Naive B cell (primary cell): ENCODE data around the gene P2RX6. TPM values are rescaled to one million over a fixed set of nuclear protein-coding genes. Genes with fewer than 3 reads are reported as not detected.

ENCODE experiments used
- ATAC-seq, 2 donors: fragments of 150-1000 bp; cut with Tn5 transposase; 2 replicates each; pipeline ENCODE4 v1.10.0; 2021; ENCODE audit warnings: low read depth in 2 of 2, mild to moderate bottlenecking in 2 of 2, moderate library complexity in 2 of 2
- DNase-seq: peaks from one replicate; pipeline ENCODE4 v3.0.0; 2022
- H3K27ac Mint-ChIP-seq, 6 donors: one replicate each; pipeline ENCODE4 v1.8.0; 2020 to 2022; ENCODE audit warnings: mild to moderate bottlenecking in 6 of 6, mixed read lengths in 6 of 6, moderate library complexity in 5 of 6, inconsistent platforms in 2 of 6
- H3K27me3 Mint-ChIP-seq, 3 donors: one replicate each; pipeline ENCODE4 v1.8.0; 2021 to 2022; ENCODE audit warnings: mixed read lengths in 3 of 3, mild to moderate bottlenecking in 1 of 3
- H3K36me3 Mint-ChIP-seq, 2 donors: one replicate each; pipeline ENCODE4 v1.8.0; 2020 to 2022; ENCODE audit warnings: mixed read lengths in 2 of 2, inconsistent platforms in 1 of 2, mild to moderate bottlenecking in 1 of 2
- H3K4me1 Mint-ChIP-seq, 3 donors: one replicate each; pipeline ENCODE4 v1.8.0; 2020 to 2022; ENCODE audit warnings: mixed read lengths in 3 of 3, inconsistent platforms in 1 of 3, mild to moderate bottlenecking in 1 of 3, moderate library complexity in 1 of 3
- H3K4me3 Mint-ChIP-seq, 8 donors: one replicate each; pipeline ENCODE4 v1.8.0; 2020 to 2022; ENCODE audit warnings: mild to moderate bottlenecking in 8 of 8, mixed read lengths in 8 of 8, moderate library complexity in 8 of 8, inconsistent platforms in 2 of 8
- H3K9me3 Mint-ChIP-seq, 7 donors: one replicate each; pipeline ENCODE4 v1.8.0; 2020 to 2022; ENCODE audit warnings: mixed read lengths in 7 of 7, mild to moderate bottlenecking in 5 of 7, inconsistent platforms in 2 of 7, moderate library complexity in 1 of 7
- polyA plus RNA-seq, 6 donors: library from polyadenylated mRNA; unstranded; fragments of 300-500 nt; fragmentation: Illumina TruSeq; gene quantifications; one replicate each; pipeline ENCODE4 v1.2.3, GENCODE V29; 2021; ENCODE audit warnings: low read depth in 6 of 6

Gene P2RX6
- polyA plus RNA-seq, 6 donors from 2014 or later = 0.44 TPM; not detected in 5

DNA sequence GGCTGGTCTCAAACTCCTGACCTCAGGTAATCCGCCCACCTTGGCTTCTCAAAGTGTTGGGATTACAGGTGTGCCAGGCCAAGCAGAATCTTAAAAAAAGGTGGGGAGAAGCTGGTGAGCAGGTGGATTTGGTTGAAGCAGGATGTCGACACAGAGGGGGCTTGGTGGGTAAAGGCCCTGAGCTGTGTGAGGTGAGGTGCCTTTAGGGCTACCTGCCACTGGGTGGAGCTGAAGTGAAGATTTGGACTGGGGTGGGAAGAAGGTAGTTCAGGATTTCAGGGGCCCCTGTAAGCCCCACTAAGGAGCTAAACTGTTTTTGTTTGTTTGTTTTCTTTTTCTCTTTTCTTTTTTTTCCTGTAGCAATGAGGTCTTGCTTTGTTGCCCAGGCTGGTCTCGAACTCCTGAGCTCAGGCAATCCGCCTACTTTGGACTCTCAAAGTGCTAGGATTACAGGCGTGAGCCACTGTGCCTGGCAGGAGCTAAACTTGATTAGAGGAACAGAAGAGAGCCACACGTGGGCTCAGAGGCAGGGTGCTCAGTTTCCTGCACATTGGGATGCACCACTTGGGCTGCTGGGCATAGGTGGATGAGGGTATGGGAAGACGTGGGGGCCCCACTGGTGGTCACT is 6.0 kb downstream of the P2RX6 start:
- H3K27ac Mint-ChIP-seq = peak overlapping the region in 2 of 6 donors; percentile 30 to 79
- no peaks in the 10 kb centered on the region for H3K9me3 Mint-ChIP-seq
- ATAC-seq (peak; percentile 62), DNase-seq (no peak)
- no peak overlapping the region for H3K4me3 Mint-ChIP-seq
- peaks cover 0 to 23% (median 9%) of the 10 kb centered on the region in 3 donors for H3K27me3 Mint-ChIP-seq
- H3K36me3 Mint-ChIP-seq = no peaks in the 10 kb centered on the region
- H3K4me1 Mint-ChIP-seq = peaks cover 8% of the 10 kb centered on the region in 3 donors

DNA sequence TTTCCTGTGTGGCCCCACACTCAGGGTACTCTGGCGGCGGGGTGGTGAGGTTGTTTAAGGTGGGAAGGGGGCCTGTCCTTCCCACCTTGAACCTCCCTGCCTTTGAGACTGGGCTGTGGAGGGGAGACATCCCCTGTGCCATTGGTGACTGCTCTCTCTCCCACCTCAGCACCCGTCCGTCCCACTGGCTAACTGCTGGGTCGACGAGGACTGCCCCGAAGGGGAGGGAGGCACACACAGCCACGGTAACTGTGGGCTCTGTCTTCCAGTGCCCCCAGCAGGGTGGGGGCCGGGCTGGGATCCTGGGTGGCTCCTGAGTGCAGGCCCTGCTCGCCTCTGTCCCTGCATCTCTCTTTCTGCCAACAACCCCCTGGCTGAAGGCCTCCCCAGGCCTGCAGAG is 7.5 kb downstream of the P2RX6 start:
- Mint-ChIP-seq H3K36me3 (no peaks in the 10 kb centered on the region), H3K27me3 (peaks cover 0 to 23% (median 9%) of the 10 kb centered on the region in 3 donors), H3K9me3 (no peaks in the 10 kb centered on the region), H3K27ac (no peak overlapping the region), H3K4me3 (no peak overlapping the region), H3K4me1 (peaks cover 0 to 8% (median 6%) of the 10 kb centered on the region in 3 donors)
- ATAC-seq (no peak), DNase-seq (no peak)

DNA sequence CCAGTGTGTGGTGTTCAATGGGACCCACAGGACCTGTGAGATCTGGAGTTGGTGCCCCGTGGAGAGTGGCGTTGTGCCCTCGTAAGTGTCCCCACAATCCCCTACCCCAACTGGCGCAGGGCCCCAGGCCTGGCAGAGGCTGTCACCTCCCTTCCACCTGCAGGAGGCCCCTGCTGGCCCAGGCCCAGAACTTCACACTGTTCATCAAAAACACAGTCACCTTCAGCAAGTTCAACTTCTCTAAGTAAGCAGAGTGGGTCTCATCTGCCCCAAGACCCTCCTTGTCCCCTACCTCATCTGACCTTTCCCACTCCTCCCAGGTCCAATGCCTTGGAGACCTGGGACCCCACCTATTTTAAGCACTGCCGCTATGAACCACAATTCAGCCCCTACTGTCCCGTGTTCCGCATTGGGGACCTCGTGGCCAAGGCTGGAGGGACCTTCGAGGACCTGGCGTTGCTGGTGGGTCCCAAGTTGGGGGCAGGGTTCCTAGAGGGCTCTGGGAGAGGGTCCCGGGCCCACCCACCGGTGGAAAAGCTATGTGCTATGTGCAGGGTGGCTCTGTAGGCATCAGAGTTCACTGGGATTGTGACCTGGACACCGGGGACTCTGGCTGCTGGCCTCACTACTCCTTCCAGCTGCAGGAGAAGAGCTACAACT is 8.1 kb downstream of the P2RX6 start:
- H3K4me1 Mint-ChIP-seq = peaks cover 0 to 8% (median 6%) of the 10 kb centered on the region in 3 donors
- peaks cover 0 to 23% (median 9%) of the 10 kb centered on the region in 3 donors for H3K27me3 Mint-ChIP-seq
- H3K4me3 Mint-ChIP-seq = no peak overlapping the region
- H3K9me3 Mint-ChIP-seq = no peaks in the 10 kb centered on the region
- ATAC-seq (no peak), DNase-seq (no peak)
- H3K27ac Mint-ChIP-seq = no peak overlapping the region
- H3K36me3 Mint-ChIP-seq = no peaks in the 10 kb centered on the region

DNA sequence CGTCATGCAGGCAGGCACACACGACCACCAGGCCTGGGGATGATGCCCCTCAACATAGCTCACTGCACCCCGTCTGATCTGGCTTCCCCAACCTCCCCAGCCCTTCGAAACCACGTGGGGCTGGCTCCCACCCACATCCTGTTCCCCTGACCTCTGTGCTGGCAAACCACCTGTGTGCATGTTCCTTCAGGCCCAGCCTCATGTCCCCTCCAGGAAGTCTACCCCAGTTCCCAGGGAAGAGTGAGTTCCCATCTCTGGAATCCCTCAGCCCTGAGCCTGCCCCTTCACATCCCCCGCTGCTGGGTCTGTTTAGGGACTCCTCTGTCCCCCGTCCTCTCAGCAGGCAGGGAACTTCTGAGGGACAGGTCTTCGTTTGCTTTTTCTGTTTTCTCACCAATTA is 10.3 kb downstream of the P2RX6 start:
- no peak for ATAC-seq
- peak overlapping the region in 1 of 6 donors; percentile 28 for H3K27ac Mint-ChIP-seq
- DNase-seq = no peak
- H3K27me3 Mint-ChIP-seq = peaks cover 4 to 27% (median 23%) of the 10 kb centered on the region in 3 donors
- H3K4me3 Mint-ChIP-seq = no peak overlapping the region
- H3K4me1 Mint-ChIP-seq = peaks cover 0 to 8% (median 6%) of the 10 kb centered on the region in 3 donors
- H3K36me3 Mint-ChIP-seq = no peaks in the 10 kb centered on the region
- H3K9me3 Mint-ChIP-seq = no peaks in the 10 kb centered on the region

DNA sequence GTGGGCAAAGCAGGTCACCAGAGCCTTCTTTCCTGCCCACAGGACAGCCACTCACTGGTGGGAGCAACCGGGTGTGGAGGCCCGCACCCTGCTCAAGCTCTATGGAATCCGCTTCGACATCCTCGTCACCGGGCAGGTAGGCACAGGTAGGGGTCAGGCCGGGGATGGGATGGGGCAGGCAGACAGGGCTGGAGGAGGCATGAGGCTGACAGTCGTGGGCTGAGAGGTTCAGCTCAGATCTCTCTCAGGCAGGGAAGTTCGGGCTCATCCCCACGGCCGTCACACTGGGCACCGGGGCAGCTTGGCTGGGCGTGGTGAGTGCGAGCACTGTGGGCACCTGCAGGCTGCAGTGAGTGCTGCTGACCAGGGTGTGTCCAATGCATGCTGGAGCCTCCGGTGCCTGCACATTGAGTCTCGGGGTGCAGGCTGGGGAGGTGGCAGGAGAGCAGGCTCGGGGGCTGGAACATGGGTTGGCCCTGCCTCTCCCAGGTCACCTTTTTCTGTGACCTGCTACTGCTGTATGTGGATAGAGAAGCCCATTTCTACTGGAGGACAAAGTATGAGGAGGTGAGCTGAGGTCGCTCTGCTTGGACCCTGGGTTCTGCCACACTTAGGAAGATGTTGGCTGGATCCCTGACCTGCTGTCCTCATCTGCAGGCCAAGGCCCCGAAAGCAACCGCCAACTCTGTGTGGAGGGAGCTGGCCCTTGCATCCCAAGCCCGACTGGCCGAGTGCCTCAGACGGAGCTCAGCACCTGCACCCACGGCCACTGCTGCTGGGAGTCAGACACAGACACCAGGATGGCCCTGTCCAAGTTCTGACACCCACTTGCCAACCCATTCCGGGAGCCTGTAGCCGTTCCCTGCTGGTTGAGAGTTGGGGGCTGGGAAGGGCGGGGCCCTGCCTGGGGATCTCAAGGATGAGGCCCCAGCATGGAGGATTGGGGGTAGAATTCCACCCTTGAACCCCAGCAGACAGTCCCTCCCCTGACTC is 11.1 kb downstream of the P2RX6 start:
- H3K9me3 Mint-ChIP-seq = no peaks in the 10 kb centered on the region
- H3K27me3 Mint-ChIP-seq = peaks cover 12 to 29% (median 24%) of the 10 kb centered on the region in 3 donors
- DNase-seq = no peak
- H3K4me3 Mint-ChIP-seq = no peak overlapping the region
- H3K36me3 Mint-ChIP-seq = no peaks in the 10 kb centered on the region
- no peak for ATAC-seq
- peaks cover 0 to 12% (median 8%) of the 10 kb centered on the region in 3 donors for H3K4me1 Mint-ChIP-seq
- H3K27ac Mint-ChIP-seq = peak overlapping the region in 3 of 6 donors; percentile 28 to 47 (median 44)

DNA sequence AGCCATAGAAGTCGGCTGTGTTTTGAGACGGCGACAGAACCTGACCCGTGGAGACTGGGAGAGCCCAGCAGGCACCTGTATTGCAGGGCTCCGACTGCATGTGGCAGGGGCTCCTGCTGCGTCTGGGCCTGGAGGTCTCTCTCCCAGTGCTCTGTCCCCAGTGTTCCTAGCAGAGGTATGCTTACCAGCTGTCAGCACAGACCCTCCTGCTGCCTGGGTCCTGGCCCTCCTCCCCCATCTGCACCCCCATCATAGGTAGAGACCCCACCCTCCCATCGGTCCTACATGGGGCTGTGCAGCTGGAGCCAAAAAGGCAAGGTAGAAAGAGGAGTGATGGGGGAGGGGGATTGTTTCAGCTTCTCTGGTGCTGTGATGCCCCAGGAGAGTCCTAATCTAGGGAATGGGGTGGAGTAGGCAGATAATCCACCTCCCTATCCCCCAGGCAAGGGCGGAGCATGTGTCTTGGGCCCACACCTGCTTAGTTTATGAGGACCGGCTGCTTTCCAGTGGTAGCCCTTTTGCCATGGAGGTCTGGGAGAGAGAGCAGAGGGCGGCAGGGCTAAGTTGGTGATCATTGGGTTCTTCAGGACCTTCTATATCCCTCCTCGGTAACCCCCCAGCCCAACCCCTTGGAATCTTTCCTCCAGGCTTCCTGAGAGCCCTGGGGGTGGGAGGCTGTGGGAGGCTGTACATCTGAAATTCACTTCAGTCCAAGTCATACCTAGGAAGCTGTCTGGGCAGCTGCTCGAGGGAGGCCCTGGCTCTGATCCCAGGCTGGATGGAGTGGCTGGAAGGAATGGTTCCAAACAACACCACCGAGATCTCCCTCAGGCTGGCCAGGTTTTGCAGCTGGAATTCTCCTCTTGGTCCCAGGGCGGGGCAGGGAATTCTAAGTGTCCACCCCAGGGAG is 12.1 kb downstream of the P2RX6 start:
- Mint-ChIP-seq H3K9me3 (no peaks in the 10 kb centered on the region), H3K4me3 (no peak overlapping the region), H3K27ac (no peak overlapping the region), H3K36me3 (no peaks in the 10 kb centered on the region), H3K27me3 (peaks cover 16 to 39% (median 30%) of the 10 kb centered on the region in 3 donors), H3K4me1 (peaks cover 0 to 15% (median 11%) of the 10 kb centered on the region in 3 donors)
- DNase-seq = no peak
- ATAC-seq = no peak

DNA sequence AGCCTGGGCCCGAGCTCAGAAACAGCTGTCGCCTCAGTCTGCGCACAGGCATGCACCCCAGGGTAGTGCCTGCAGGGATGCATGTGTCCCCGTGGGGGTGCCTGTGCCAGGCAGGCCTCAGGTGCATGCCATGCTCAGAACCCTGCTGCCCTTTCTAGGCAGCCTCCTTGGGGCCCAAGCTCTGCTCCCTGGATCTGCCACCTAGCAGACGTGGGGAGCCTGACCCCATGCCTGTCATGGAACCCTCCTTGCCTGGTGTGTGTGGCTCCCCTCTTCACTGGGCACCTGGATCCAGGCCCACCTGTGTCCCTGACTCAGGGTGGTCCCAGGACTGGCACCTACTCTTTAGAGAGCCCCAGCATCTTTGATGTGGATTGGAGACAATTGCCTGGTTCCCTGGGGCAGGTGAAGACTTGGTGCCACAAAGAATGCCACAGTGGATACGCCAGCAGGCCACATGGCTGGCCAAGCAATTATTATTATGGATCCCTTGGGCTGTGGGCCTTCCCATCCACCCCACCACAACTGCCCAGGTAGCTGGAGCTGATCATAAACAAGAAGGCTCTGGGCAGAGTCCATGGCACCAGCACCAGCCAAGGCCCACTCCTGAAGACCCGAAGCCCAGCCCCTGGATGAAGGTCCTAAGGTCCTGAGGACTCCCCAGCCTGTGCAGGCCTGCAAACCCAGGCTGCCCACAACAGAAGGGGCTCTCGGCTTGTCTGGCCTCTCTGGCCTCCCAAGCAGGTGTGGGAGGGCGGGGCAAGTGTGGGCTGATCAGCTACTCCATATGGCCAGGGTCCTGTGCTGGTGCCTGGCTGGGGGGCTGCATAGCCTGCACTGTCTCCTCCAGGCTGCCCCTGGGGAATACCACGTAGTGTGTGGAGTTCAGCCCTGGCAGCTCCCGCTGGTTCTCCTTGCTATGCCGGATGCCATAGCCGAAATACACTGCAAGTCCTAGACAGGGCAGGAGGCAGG is 13.6 kb downstream of the P2RX6 start:
- Mint-ChIP-seq H3K9me3 (no peaks in the 10 kb centered on the region), H3K4me3 (no peak overlapping the region), H3K36me3 (no peaks in the 10 kb centered on the region), H3K27ac (no peak overlapping the region), H3K27me3 (peaks cover 16 to 49% (median 42%) of the 10 kb centered on the region in 3 donors), H3K4me1 (peaks cover 0 to 15% (median 11%) of the 10 kb centered on the region in 3 donors)
- ATAC-seq = no peak
- DNase-seq = no peak

DNA sequence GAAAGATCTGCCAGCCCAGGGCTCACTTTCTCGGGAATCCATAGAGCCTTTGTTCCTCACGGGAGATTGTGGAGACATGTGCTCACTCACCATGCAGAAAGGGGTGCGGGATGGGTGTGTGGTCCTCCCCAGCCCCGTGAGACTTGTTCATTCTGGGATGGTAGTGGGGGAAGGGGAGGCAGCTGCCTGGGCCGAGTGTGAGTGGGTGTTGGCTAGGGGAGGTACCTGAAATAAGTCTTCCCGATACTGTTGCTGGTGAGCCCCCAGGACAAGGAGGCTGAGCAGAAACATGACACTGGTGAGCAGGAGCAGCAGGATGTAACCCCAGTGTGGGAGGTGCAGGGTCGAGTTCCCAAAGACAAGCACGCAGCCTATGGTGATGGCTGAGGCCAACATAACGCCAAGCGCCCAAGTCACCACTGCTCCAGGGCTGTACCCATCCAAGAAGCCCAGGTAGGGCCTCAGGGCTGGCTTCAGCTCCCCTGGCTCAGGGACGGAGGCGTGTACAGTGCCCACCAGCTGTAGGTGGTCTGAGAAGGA is 14.6 kb downstream of the P2RX6 start:
- Mint-ChIP-seq H3K4me1 (peaks cover 0 to 15% (median 11%) of the 10 kb centered on the region in 3 donors), H3K36me3 (no peaks in the 10 kb centered on the region), H3K27ac (no peak overlapping the region), H3K27me3 (peaks cover 16 to 57% (median 47%) of the 10 kb centered on the region in 3 donors), H3K9me3 (no peaks in the 10 kb centered on the region), H3K4me3 (no peak overlapping the region)
- ATAC-seq (no peak), DNase-seq (no peak)

DNA sequence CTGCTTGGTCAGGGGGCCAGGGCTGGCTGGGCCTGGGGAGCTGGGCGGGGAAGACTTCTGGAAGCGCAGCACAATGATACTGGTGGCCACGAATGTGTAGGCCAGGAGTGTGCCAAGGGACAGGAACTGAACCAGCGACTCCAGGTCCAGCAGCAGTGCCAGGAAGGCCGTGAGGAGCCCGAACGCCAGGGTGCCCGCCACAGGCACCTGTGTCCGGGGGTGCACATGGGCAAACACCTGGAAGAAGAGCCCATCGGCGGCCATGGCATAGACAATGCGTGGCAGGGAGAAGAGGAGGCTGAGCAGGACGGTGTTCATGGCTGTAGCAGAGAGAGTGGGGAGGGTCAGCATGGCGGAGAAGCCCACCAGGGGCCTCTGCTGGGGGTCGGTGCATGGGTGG is 15.1 kb downstream of the P2RX6 start:
- H3K4me3 Mint-ChIP-seq = no peak overlapping the region

DNA sequence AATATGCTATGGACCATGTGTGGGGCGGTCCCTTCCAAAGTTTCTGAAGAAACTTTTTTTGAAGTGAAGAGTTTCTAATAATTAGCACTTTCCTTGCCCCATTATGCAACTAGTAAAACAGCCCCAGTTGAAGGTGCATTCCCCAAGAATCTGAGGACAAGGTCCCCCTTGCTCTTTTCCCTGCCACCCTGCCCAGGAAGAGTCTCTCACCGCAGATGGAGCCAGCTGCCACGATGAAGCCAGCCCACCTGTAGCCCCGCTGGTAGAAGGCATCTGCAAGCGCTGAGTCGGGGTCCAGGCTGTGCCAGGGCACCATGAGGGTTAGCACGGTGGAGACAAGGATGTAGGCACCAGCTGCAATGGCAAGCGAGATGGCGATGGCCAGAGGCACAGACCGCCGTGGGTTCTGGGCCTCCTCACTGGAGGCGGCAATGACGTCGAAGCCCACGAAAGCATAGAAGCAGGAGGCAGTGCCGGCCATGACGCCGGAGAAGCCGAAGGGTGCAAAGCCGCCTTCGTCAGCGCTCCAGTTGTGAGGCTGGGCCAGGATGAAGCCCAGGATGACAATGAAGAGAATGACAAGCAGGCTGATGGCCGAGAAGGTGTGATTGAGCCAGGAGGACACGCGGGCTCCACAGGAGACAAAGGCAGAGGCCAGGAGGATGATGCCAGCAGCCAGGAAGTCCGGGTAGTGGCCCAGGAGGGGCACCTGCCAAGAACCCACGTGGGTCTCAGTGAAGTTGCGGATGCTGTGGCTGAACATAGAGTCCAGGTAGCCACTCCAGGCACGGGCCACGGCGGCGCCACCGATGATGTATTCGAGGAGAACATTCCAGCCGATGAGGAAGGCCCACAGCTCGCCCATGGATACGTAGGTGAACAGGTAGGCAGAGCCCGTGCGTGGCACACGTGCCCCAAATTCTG is 15.9 kb downstream of the P2RX6 start:
- no peaks in the 10 kb centered on the region for H3K9me3 Mint-ChIP-seq
- peak overlapping the region in 1 of 6 donors; percentile 32 for H3K27ac Mint-ChIP-seq
- H3K27me3 Mint-ChIP-seq = peaks cover 20 to 63% (median 47%) of the 10 kb centered on the region in 3 donors
- peaks cover 0 to 8% (median 5%) of the 10 kb centered on the region in 3 donors for H3K4me1 Mint-ChIP-seq
- H3K36me3 Mint-ChIP-seq = no peaks in the 10 kb centered on the region
- ATAC-seq (no peak), DNase-seq (no peak)
- peak overlapping the region in 2 of 8 donors; percentile 16 to 25 for H3K4me3 Mint-ChIP-seq

More for the DNA sequence above, 15.1 kb downstream of the P2RX6 start:
- H3K4me1 Mint-ChIP-seq = peaks cover 0 to 14% (median 9%) of the 10 kb centered on the region in 3 donors
- peaks cover 16 to 62% (median 47%) of the 10 kb centered on the region in 3 donors for H3K27me3 Mint-ChIP-seq
- no peak for DNase-seq
- H3K36me3 Mint-ChIP-seq = no peaks in the 10 kb centered on the region
- H3K9me3 Mint-ChIP-seq = no peaks in the 10 kb centered on the region
- ATAC-seq = no peak
- peak overlapping the region in 1 of 6 donors; percentile 80 for H3K27ac Mint-ChIP-seq
